PC-3 (cell line): ENCODE data around the gene PIERCE2.

Experiments
- CTCF ChIP-seq: fragments of 300-600 bp; sonication (generic); conservative IDR thresholded peaks from 2 replicates; pipeline ENCODE4 v1.5.1; 2017; ENCODE audit warnings: antibody characterized with exemption, low read depth, mild to moderate bottlenecking, low read length
- EZH2 ChIP-seq: fragments of 300-600 bp; sonication (generic); IDR thresholded peaks from one replicate; pipeline ENCODE4 v1.6.1; 2017; ENCODE audit warnings: antibody characterized with exemption, mild to moderate bottlenecking, low read length; ENCODE audit not compliant: unreplicated experiment
- EZH2phosphoT487 ChIP-seq: fragments of 300-600 bp; sonication (generic); IDR thresholded peaks from 2 replicates; pipeline ENCODE4 v1.6.1; 2018; ENCODE audit warnings: mild to moderate bottlenecking, antibody characterized with exemption, low read length, borderline replicate concordance

DNA sequence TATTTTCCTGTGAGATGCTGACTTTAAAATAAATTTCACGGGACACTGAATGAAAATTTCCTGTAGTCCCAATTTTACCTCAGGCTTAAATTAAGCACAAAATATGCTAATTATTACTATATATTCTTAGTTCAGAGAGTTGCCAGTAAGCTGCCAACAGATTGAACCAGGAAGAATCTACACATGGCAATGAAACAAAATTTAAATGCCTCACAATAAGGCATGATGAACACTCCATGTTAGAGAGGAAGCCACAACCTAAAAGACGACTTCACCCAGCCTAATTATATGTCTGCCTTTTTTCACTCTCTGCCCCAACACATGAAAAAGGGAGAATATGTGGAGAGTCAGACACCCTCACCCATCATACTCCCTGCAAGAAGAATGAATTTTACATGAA lies 60.0 kb downstream of the PIERCE2 start:
- TF ChIP-seq CTCF = no peak
- TF ChIP-seq EZH2 = no peak
- TF ChIP-seq EZH2phosphoT487 = no peak
